GM13977 (cell line): ENCODE measurements around the gene C8G.

Experiments used
- DNase-seq: peaks from one replicate; pipeline ENCODE4 v3.0.0; 2012; ENCODE audit warnings: low spot score
- CTCF ChIP-seq: IDR thresholded peaks from 2 replicates; pipeline ENCODE4 v1.5.1; 2012; ENCODE audit warnings: mild to moderate bottlenecking, control low read depth; ENCODE audit not compliant: insufficient read depth; ENCODE audit errors: extremely low read depth, missing control alignments
- in situ Hi-C: fragments of 300-500 bp; cut with MboI; formaldehyde crosslinking; loops from one replicate; pipeline ENCODE4 v1.12.0; 2022; ENCODE audit warnings: low sequenced_read_pairs, low pct_unique_long_range_greater_than_20kb, mixed read lengths, inconsistent platforms; ENCODE audit not compliant: unreplicated experiment

Gene C8G

GRCh38 chr9:136944519-136945332, at the start of gene C8G, which contains the start of gene FBXW5:
TSS of gene C8G (plus strand) at chr9:136945243. CDS start at chr9:136945321, 78 bp downstream.
TSS of gene FBXW5 (minus strand) at chr9:136944738. CDS start at chr9:136944083, 655 bp downstream.
- peak; percentile 96 for TF ChIP-seq CTCF
- peak; percentile 100 for DNase-seq
- in situ Hi-C loops = no loop called here

- no peak for TF ChIP-seq CTCF
Observed at GRCh38 chr9:136896027-136896426, 49.0 kb upstream of the C8G start.

GRCh38 chr9:136898483-136899100, 46.5 kb upstream of the C8G start:
- DNase-seq = no peak
- no peak for TF ChIP-seq CTCF
- in situ Hi-C loops = no loop called here

More at GRCh38 chr9:136896027-136896426, 49.0 kb upstream of the C8G start:
- DNase-seq = no peak
- in situ Hi-C loops = no loop called here

- in situ Hi-C loops = no loop called here
- TF ChIP-seq CTCF = peak; percentile 27
- DNase-seq = peak; percentile 61
Observed at GRCh38 chr9:136899196-136899595, 45.8 kb upstream of the C8G start.

GRCh38 chr9:136900556-136900955, 44.5 kb upstream of the C8G start:
- TF ChIP-seq CTCF = no peak
- no peak for DNase-seq
- in situ Hi-C loops = no loop called here

- no peak for DNase-seq
- TF ChIP-seq CTCF = no peak
- in situ Hi-C loops = no loop called here
Observed at GRCh38 chr9:136900988-136901515, 44.0 kb upstream of the C8G start.
